A549 (cell line): ENCODE data around the gene PTPRA. TPM values are rescaled to one million over a fixed set of nuclear protein-coding genes. Genes with fewer than 3 reads are reported as not detected.

Experiments
- ATAC-seq, 2 experiments: fragments of 200-7000 bp in 1 of 2; fragments of >200 bp in 1 of 2; cut with Nextera tagmentation in 1 of 2; cut with Tn5 transposase in 1 of 2; 3 replicates each; pipeline versions ENCODE4 v1.8.0 to v1.9.1; 2018 to 2020; ENCODE audit warnings: mild to moderate bottlenecking in 1 of 2, moderate library complexity in 1 of 2
- CTCF ChIA-PET: fragments of 300-600 bp; sonication (Branson Sonifier 250); formaldehyde crosslinking; extraction: SDS; loops from one replicate; lab custom pipeline; 2021; ENCODE audit warnings: antibody characterized with exemption, inconsistent platforms; lab: Yijun Ruan, JAX
- POLR2A ChIA-PET: fragments of 350-600 bp; formaldehyde crosslinking; extraction: SDS; loops from one replicate; lab custom pipeline; 2021; ENCODE audit warnings: antibody characterized with exemption, inconsistent platforms; lab: Yijun Ruan, JAX
- DNase-seq, 2 experiments: peaks; one replicate each; pipeline versions ENCODE4 v3.0.0 to v3.0.0-alpha.2; 2011 to 2016; ENCODE audit warnings: low read depth in 1 of 2, low spot score in 1 of 2
- FAIRE-seq: peaks from 2 replicates; lab custom pipeline; 2011; peaks lifted over from hg19 to GRCh38; lab: Jason Lieb, UNC
- H3K27ac ChIP-seq, 2 experiments: fragments of >200 bp; sonication (Bioruptor Twin); formaldehyde crosslinking; 3 replicates each; pipeline ENCODE4 v1.5.1; 2016 to 2017
- H3K4me1 ChIP-seq: fragments of >200 bp; sonication (Bioruptor Twin); formaldehyde crosslinking; 3 replicates; pipeline ENCODE4 v1.6.1; 2016
- H3K4me2 ChIP-seq: fragments of >200 bp; sonication (Bioruptor Twin); formaldehyde crosslinking; 3 replicates; pipeline ENCODE4 v1.6.1; 2016
- H3K4me3 ChIP-seq: fragments of >200 bp; sonication (Bioruptor Twin); formaldehyde crosslinking; 3 replicates; pipeline ENCODE4 v1.5.1; 2016
- H3K9me3 ChIP-seq: fragments of >200 bp; sonication (Bioruptor Twin); formaldehyde crosslinking; 3 replicates; pipeline ENCODE4 v1.6.1; 2016
- ATOH8 ChIP-seq: fragments of 250-450 bp; sonication (Bioruptor Pico); IDR thresholded peaks from 2 replicates; pipeline ENCODE4 v1.5.0; 2020; ENCODE audit warnings: low read depth, mild to moderate bottlenecking, moderate library complexity
- CBX2 ChIP-seq: fragments of 200-600 bp; sonication (generic); IDR thresholded peaks from 2 replicates; pipeline ENCODE4 v1.6.1; 2016; ENCODE audit warnings: low read depth, mild to moderate bottlenecking, borderline replicate concordance
- CBX8 ChIP-seq: fragments of 200-600 bp; sonication (generic); IDR thresholded peaks from 2 replicates; pipeline ENCODE4 v1.6.1; 2016
- ESRRA ChIP-seq: fragments of 150-350 bp; IDR thresholded peaks from 2 replicates; pipeline ENCODE4 v1.6.1; 2014; ENCODE audit warnings: mild to moderate bottlenecking, low read length, borderline replicate concordance
- FOSL2 ChIP-seq, 2 experiments: fragments of 450-650 bp in 1 of 2; fragments of >200 bp in 1 of 2; sonication (Bioruptor Twin) in 1 of 2; formaldehyde crosslinking; IDR thresholded peaks; 2 replicates each; pipeline versions ENCODE4 v1.5.0 to v1.6.1; 2016 to 2020; ENCODE audit warnings: mild to moderate bottlenecking in 1 of 2, moderate library complexity in 1 of 2
- HDAC2 ChIP-seq: fragments of 200-600 bp; sonication (generic); IDR thresholded peaks from 2 replicates; pipeline ENCODE4 v1.6.1; 2016
- HES2 ChIP-seq: fragments of >200 bp; sonication (Bioruptor Twin); formaldehyde crosslinking; IDR thresholded peaks from 2 replicates; pipeline ENCODE4 v1.6.1; 2016
- HOXB5 ChIP-seq: fragments of 250-450 bp; sonication (Bioruptor Pico); IDR thresholded peaks from 2 replicates; pipeline ENCODE4 v1.5.0; 2020; ENCODE audit warnings: mild to moderate bottlenecking, moderate library complexity
- JUN ChIP-seq, 2 experiments: fragments of >200 bp; sonication (Bioruptor Twin); formaldehyde crosslinking; IDR thresholded peaks; 2 replicates in 1 of 2; 3 replicates in 1 of 2; pipeline ENCODE4 v1.6.1; 2016 to 2017
- JUNB ChIP-seq: fragments of >200 bp; sonication (Bioruptor Twin); formaldehyde crosslinking; IDR thresholded peaks from 2 replicates; pipeline ENCODE4 v1.6.1; 2016
- MAX ChIP-seq: IDR thresholded peaks from 2 replicates; pipeline ENCODE4 v1.6.1; 2012
- MAZ ChIP-seq: fragments of 150-350 bp; IDR thresholded peaks from 2 replicates; pipeline ENCODE4 v1.6.1; 2014; ENCODE audit warnings: antibody characterized with exemption, low read depth, low read length, borderline replicate concordance
- NFE2L2 ChIP-seq: fragments of 150-350 bp; conservative IDR thresholded peaks from 2 replicates; pipeline ENCODE4 v1.6.1; 2014; ENCODE audit warnings: low read length
- PBX3 ChIP-seq: IDR thresholded peaks from 2 replicates; pipeline ENCODE4 v1.6.1; 2012
- POLR2AphosphoS2 ChIP-seq: conservative IDR thresholded peaks from 2 replicates; pipeline ENCODE4 v1.6.1; 2012; ENCODE audit warnings: low read length, improper control_type of control experiment, inconsistent platforms
- RARB ChIP-seq: fragments of 250-450 bp; sonication (Bioruptor Pico); IDR thresholded peaks from 2 replicates; pipeline ENCODE4 v1.8.0; 2021; ENCODE audit warnings: mild to moderate bottlenecking, moderate library complexity
- USF2 ChIP-seq: fragments of 450-650 bp; IDR thresholded peaks from 2 replicates; pipeline ENCODE4 v1.6.1; 2014; ENCODE audit warnings: antibody characterized with exemption
- ZFP36 ChIP-seq: fragments of 450-650 bp; IDR thresholded peaks from 2 replicates; pipeline ENCODE4 v1.6.1; 2014; ENCODE audit warnings: borderline replicate concordance; ENCODE audit not compliant: partially characterized antibody
- ZSCAN20 ChIP-seq: fragments of 250-450 bp; sonication (Bioruptor Pico); IDR thresholded peaks from 2 replicates; pipeline ENCODE4 v1.8.0; 2022; ENCODE audit warnings: mild to moderate bottlenecking, moderate library complexity
- WGBS: methylation state at CpG from one replicate; pipeline ENCODE4 v1.1.6; 2017; ENCODE audit errors: missing lambda C conversion rate; 5-methylcytosine and 5-hydroxymethylcytosine counted together
- polyA plus RNA-seq, 4 experiments: library from polyadenylated mRNA; depleted of rRNA in 3 of 4; stranded (reverse); fragments of >200 nt; fragmentation: RNase III in 1 of 4; extraction: RNeasy Plus Mini Kit Qiagen cat#74134 plus additional on column Dnase treatment in 1 of 4; gene quantifications; 2 replicates in 3 of 4; 3 replicates in 1 of 4; pipeline ENCODE4 v1.2.3, GENCODE V29; 2011 to 2017
- TF ChIP-seq, protein P1 (sequence below): fragments of 200-600 bp; sonication (generic); IDR thresholded peaks from 2 replicates; pipeline ENCODE4 v1.6.1; 2016; ENCODE audit warnings: antibody characterized with exemption, mild to moderate bottlenecking, moderate library complexity

The PTPRA gene
- polyA plus RNA-seq, 2 of the 4 experiments (the other 2 are of a cell fraction), result 29.2 to 83.2 TPM

DNA sequence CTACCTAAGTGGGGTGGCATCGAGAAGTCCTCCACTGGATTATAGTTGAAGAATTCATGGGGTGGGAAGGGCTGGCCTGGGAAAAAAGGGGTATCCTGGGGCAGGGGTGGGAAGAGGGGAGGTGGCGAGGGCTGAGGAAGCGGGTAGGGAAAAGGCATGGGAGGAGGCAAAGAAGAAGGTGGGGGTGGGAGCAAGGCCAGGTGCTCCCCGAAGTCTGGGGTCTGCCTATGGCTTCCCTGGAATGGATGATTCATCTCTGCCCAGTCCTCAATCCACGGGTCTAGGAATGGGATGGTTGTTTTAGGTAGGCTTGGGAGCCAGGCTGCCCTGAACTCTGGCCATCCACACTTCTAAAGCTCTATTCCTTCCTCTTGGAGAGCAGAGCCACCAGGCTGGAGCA, 37.2 kb upstream of the PTPRA start:
- 75% methylated on average over 5 of the region's 5 CpGs for WGBS
- DNase-seq (no peak), FAIRE-seq (no peak), ATAC-seq (no peak)
- CTCF ChIA-PET, result interaction anchor here (0.7 to 1.4 kb wide), 4 partner anchors 16 to 93 kb away, joined by 3 to 7 read pairs (median 3); partner anchors contain the start of gene C20orf141
- H3K4me1 ChIP-seq, result peaks cover 16% of the 10 kb centered on the region
- H3K9me3 ChIP-seq, result no peaks in the 10 kb centered on the region
- POLR2A ChIA-PET, result no interaction called here
- H3K4me2 ChIP-seq, result no peak overlapping the region
- H3K27ac ChIP-seq, result no peak overlapping the region
- H3K4me3 ChIP-seq, result no peak overlapping the region
- TF ChIP-seq PBX3 (no peak), ATOH8 (CRISPR knock-in tag) (no peak), HDAC2 (no peak), USF2 (no peak), NFE2L2 (no peak), RARB (no peak)

- Histone ChIP-seq H3K4me3 (no peak overlapping the region), H3K9me3 (no peaks in the 10 kb centered on the region), H3K27ac (no peak overlapping the region), H3K4me1 (peaks cover 18% of the 10 kb centered on the region), H3K4me2 (no peak overlapping the region)
- ChIA-PET POLR2A (no interaction called here), CTCF (interaction anchor here (0.8 to 2.3 kb wide), 5 partner anchors 19 to 216 kb away, joined by 3 to 10 read pairs (median 3); no protein-coding TSS in a partner anchor)
- no peak for TF ChIP-seq ESRRA
- no peak for TF ChIP-seq MAZ
- no peak for TF ChIP-seq HOXB5 (CRISPR knock-in tag)
- TF ChIP-seq CBX2, result no peak
- TF ChIP-seq, protein P1, sequence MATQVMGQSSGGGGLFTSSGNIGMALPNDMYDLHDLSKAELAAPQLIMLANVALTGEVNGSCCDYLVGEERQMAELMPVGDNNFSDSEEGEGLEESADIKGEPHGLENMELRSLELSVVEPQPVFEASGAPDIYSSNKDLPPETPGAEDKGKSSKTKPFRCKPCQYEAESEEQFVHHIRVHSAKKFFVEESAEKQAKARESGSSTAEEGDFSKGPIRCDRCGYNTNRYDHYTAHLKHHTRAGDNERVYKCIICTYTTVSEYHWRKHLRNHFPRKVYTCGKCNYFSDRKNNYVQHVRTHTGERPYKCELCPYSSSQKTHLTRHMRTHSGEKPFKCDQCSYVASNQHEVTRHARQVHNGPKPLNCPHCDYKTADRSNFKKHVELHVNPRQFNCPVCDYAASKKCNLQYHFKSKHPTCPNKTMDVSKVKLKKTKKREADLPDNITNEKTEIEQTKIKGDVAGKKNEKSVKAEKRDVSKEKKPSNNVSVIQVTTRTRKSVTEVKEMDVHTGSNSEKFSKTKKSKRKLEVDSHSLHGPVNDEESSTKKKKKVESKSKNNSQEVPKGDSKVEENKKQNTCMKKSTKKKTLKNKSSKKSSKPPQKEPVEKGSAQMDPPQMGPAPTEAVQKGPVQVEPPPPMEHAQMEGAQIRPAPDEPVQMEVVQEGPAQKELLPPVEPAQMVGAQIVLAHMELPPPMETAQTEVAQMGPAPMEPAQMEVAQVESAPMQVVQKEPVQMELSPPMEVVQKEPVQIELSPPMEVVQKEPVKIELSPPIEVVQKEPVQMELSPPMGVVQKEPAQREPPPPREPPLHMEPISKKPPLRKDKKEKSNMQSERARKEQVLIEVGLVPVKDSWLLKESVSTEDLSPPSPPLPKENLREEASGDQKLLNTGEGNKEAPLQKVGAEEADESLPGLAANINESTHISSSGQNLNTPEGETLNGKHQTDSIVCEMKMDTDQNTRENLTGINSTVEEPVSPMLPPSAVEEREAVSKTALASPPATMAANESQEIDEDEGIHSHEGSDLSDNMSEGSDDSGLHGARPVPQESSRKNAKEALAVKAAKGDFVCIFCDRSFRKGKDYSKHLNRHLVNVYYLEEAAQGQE, result no peak
- no peak for TF ChIP-seq HES2
- TF ChIP-seq POLR2AphosphoS2, result no peak
- no peak for TF ChIP-seq NFE2L2
- no peak for TF ChIP-seq ZSCAN20
- TF ChIP-seq JUN (IDR thresholded peaks at IDR 0.05), result no peak
- no peak for TF ChIP-seq MAX
- no peak for TF ChIP-seq ZFP36
- TF ChIP-seq JUNB, result no peak
- TF ChIP-seq FOSL2 (IDR thresholded peaks at IDR 0.05), result no peak
- TF ChIP-seq FOSL2 (CRISPR knock-in tag; IDR thresholded peaks at IDR 0.05), result no peak
- no peak for TF ChIP-seq CBX8
- 78% methylated on average over 6 of the region's 6 CpGs for WGBS
- no peak for ATAC-seq
- no peak for DNase-seq
- no peak for FAIRE-seq
These were observed 35.9 kb upstream of the PTPRA start for GRCh38 chr20:2837221-2837960.
